GM23338 (cell line): ENCODE measurements around the gene SUN5.

Experiments
- CREB1 ChIP-seq: fragments of 250-450 bp; sonication (Bioruptor Pico); IDR thresholded peaks from 2 replicates; pipeline ENCODE4 v1.5.0; 2020; ENCODE audit warnings: low read depth, mild to moderate bottlenecking, moderate library complexity
- CTCF ChIP-seq, 2 experiments: fragments of 200-600 bp in 1 of 2; sonication (generic) in 1 of 2; conservative IDR thresholded peaks; 2 replicates each; pipeline versions ENCODE4 v1.5.1 to v1.6.1; 2016 to 2017; ENCODE audit warnings: antibody characterized with exemption in 2 of 2, low read depth in 2 of 2, mild to moderate bottlenecking in 2 of 2, moderate library complexity in 1 of 2
- EZH2 ChIP-seq: fragments of 200-600 bp; sonication (generic); IDR thresholded peaks from one replicate; pipeline ENCODE4 v1.8.0; 2017; ENCODE audit warnings: antibody characterized with exemption, mild to moderate bottlenecking, low read depth; ENCODE audit not compliant: unreplicated experiment
- EZH2phosphoT487 ChIP-seq: fragments of 200-600 bp; sonication (generic); IDR thresholded peaks from one replicate; pipeline ENCODE4 v1.8.1; 2018; ENCODE audit warnings: antibody characterized with exemption; ENCODE audit not compliant: unreplicated experiment
- JUNB ChIP-seq: IDR thresholded peaks from one replicate; pipeline ENCODE4 v1.6.1; 2016; ENCODE audit warnings: antibody characterized with exemption; ENCODE audit not compliant: unreplicated experiment
- POLR2AphosphoS5 ChIP-seq: IDR thresholded peaks from 2 replicates; pipeline ENCODE4 v1.6.1; 2016; ENCODE audit warnings: antibody characterized with exemption, low read depth
- REST ChIP-seq: IDR thresholded peaks from one replicate; pipeline ENCODE4 v1.6.1; 2018; ENCODE audit warnings: antibody characterized with exemption; ENCODE audit not compliant: unreplicated experiment
- ZNF114 ChIP-seq: fragments of 250-450 bp; sonication (Bioruptor Pico); IDR thresholded peaks from 2 replicates; pipeline ENCODE4 v1.5.0; 2020; ENCODE audit warnings: mild to moderate bottlenecking, moderate library complexity

DNA sequence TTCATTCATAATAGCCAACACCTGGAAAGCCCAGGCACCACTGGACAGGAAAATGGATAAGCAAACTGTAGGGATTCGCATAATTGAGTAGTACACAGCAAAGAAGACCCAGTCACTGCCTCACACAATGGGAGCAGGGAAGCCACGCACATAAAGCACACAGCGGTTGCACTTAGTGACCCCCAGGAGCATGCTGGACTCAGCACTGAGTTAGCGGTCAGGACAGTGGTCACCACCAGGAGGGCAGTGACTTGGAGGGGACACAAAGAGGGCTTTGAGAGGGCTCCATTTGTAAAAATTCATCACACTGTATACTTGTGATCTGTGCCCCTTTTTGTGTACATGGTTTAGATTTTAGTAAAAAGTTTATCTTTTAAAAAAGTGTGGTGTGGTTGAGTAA lies 47.1 kb upstream of the SUN5 start:
- TF ChIP-seq CTCF (conservative IDR thresholded peaks at IDR 0.05; ENCODE audit: low read depth in 2 of 2) (no peak), REST (no peak), JUNB (no peak), CREB1 (CRISPR knock-in tag) (no peak), ZNF114 (CRISPR knock-in tag) (no peak), EZH2phosphoT487 (no peak), POLR2AphosphoS5 (no peak), EZH2 (no peak)
